ENCODE data around the gene POTED. TPM values are rescaled to one million over a fixed set of nuclear protein-coding genes. Genes with fewer than 3 reads are reported as not detected.
"Not testable (repeated sequence)": the region's sequence is repeated elsewhere in the genome, so short reads cannot be mapped to it uniquely, and the experiment has no call there.

POTED gene
- not detected for total RNA-seq

DNA sequence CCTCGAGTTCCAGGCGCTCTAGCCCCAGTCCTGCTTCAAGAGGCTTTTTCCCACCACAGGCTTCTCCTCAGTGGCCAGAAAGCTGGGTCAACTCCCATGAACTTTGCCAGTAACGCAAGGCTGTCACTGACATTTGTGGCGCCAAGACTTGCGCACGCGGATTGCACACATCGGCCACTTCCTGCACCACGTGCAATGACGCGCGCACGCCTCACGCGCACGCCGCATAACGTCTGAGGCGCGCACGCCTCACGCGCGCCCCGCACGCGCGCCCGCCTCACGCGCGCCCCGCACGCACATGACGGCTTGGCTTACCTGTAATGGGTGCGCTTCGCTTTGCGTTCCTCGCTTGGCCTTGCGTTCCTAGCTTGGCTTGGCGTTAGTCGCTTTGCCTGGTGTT is at the start of gene POTED:
TSS of gene POTED (plus strand) at position 301 of the 400 bp plus-strand sequence. CDS start 452 bp downstream, outside the sequence.
- not testable (repeated sequence) for H3K4me1 ChIP-seq, ATAC-seq, H3K27ac ChIP-seq, H3K4me3 ChIP-seq, H3K27me3 ChIP-seq, H3K36me3 ChIP-seq, H3K9me3 ChIP-seq
- 80 to 88% methylated on average over 20 to 26 of the region's 42 CpGs for WGBS, 2 donors (ENCODE audit: low coverage in 1 of 2)

DNA sequence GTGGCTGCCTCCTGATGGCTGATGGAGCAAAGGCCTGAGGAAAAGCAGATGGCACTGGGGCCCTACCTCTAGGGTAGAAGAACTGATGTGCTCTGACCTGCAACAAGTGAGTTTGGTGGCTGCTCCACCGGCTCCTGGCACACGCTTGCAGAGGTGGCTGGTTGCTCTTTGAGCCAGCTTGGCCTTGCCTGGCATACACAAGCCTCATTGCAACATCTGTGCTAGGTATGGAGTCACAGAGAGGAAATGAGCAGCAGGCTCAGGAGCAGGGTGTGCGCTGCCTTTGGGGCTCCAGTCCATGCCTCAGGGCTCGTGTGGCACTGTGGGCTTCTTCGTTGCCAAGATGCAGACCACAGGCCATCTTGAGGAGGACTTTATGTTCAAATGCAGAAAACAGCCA is 40.5 kb downstream of the POTED start:
- H3K36me3 ChIP-seq, H3K4me1 ChIP-seq, H3K27ac ChIP-seq, H3K4me3 ChIP-seq, H3K27me3 ChIP-seq, H3K9me3 ChIP-seq, ATAC-seq: not testable (repeated sequence)
- no CpG with 5 or more reads among the region's 5 CpGs for WGBS, 2 donors (ENCODE audit: low coverage in 1 of 2)

DNA sequence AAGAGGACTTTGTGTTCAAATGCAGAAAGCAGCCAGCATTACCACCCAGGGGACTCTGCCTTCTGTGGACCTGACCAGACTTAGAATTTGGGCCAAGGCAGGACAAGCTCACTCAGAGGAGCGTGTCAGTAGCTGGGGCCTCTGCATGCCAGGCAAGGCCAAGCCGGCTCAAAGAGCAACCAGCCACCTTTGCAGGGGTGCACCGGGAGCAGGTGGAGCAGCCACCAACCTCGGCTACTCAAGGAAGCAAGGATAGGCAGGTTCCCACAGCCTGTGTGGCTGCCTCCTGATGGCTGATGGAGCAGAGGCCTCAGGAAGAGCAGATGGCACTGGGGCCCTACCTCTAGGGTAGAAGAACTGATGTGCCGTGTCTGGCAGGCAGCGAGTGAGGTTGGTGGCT is 42.2 kb downstream of the POTED start:
- not testable (repeated sequence) for ATAC-seq, H3K36me3 ChIP-seq, H3K9me3 ChIP-seq, H3K4me1 ChIP-seq, H3K27ac ChIP-seq, H3K27me3 ChIP-seq, H3K4me3 ChIP-seq
- WGBS, 2 donors (ENCODE audit: low coverage in 1 of 2), result no CpG with 5 or more reads among the region's 6 CpGs

Small RNA genes within 50 kb of the gene (small RNA-seq; reads per million reads assigned to genes)
- gene AL050303.3 (0 reads per million in 4 donors), gene MIR3118-1 (0 reads per million in 4 donors), gene RNU6-286P (0 reads per million in 4 donors)
